NT2/D1 (cell line): ENCODE measurements around the gene ING4.

ENCODE experiments used
- DNase-seq: peaks from one replicate; pipeline ENCODE4 v3.0.0-alpha.2; 2011; ENCODE audit warnings: low read depth, low spot score
- H3K27me3 ChIP-seq: 2 replicates; pipeline ENCODE4 v1.6.0; 2011; ENCODE audit warnings: mild to moderate bottlenecking; ENCODE audit not compliant: insufficient read length, insufficient read depth
- H3K36me3 ChIP-seq: 2 replicates; pipeline ENCODE4 v1.6.1; 2011; ENCODE audit warnings: mild to moderate bottlenecking, low read length, mixed read lengths; ENCODE audit not compliant: insufficient read depth, insufficient read length
- H3K4me1 ChIP-seq: 2 replicates; pipeline ENCODE4 v1.5.1; 2011; ENCODE audit not compliant: insufficient read depth, insufficient read length
- H3K4me3 ChIP-seq: 2 replicates; pipeline ENCODE4 v1.5.1; 2011; ENCODE audit warnings: low read depth; ENCODE audit not compliant: insufficient read length
- H3K9ac ChIP-seq: 2 replicates; pipeline ENCODE4 v1.6.0; 2011; ENCODE audit warnings: low read depth; ENCODE audit not compliant: insufficient read length
- H3K9me3 ChIP-seq: 2 replicates; pipeline ENCODE4 v1.5.1; 2011; ENCODE audit warnings: mild to moderate bottlenecking, low read length; ENCODE audit not compliant: insufficient read depth
- SUZ12 ChIP-seq: IDR thresholded peaks from 2 replicates; pipeline ENCODE4 v1.6.1; 2011; ENCODE audit not compliant: insufficient read length, insufficient read depth; ENCODE audit errors: extremely low read depth
- YY1 ChIP-seq: IDR thresholded peaks from 2 replicates; pipeline ENCODE4 v1.6.1; 2011; ENCODE audit not compliant: insufficient read length, insufficient read depth
- ZNF274 ChIP-seq: IDR thresholded peaks from 2 replicates; pipeline ENCODE4 v1.6.1; 2011; ENCODE audit warnings: mild to moderate bottlenecking, low read depth, low read length

The ING4 gene

DNA sequence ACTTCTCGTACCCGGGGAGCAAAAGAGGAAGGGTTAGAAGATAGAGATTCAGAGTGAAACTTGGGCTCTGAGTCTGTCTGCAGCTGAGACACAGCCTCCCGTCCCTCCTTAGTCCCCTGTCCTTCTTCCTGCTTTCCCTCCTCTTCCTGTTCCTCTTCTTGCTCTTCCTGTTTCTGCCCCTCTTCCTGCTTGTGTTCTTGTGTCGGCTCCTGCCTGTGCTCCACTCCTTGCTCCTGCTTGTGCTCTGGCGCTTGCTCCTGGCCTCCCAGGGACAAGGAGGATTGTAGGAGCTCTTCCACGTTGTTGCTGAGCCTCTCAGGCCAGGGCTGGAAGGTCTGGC lies 18.7 kb downstream of the ING4 start:
- TF ChIP-seq YY1 (no peak), SUZ12 (no peak), ZNF274 (peak; percentile 75)
- Histone ChIP-seq H3K4me1 (peaks cover 6% of the 10 kb centered on the region), H3K9ac (no peak overlapping the region), H3K27me3 (peaks cover 8% of the 10 kb centered on the region), H3K4me3 (no peak overlapping the region), H3K36me3 (peaks cover 15% of the 10 kb centered on the region), H3K9me3 (peaks cover 31% of the 10 kb centered on the region)
- DNase-seq, result no peak

DNA sequence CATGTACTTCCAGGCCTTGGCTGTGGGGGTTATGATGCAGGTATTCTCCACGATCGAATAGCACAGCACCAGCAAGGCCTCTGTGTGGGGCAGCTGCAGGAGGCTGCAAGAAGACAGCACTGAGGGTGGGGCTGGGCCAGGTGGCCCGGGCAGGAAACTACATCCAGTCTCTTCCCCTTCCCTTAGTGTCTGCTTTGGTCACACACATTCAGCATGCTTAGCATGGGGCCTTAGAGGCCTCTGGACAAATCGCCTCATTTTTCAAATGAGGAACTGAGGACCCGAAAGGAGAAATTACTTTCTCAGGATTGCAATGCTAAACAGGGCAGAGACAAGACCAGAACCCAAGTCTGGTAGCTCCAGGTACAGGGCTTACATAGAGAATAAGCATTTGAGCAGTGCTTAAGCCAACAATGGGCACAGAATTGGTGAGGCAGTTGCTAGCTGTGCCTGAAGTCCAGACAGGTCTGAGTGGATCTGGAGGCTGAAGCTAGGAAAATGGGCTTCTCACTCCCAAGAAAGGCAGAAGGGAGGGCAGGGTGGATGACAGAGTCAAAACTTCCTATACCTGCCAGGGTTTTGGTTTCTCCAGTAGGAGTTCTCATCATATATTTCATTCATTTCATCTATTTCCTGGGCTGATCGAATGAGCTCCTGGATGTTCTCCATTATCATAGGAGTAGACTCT lies 19.2 kb downstream of the ING4 start:
- no peak overlapping the region for H3K9ac ChIP-seq

DNA sequence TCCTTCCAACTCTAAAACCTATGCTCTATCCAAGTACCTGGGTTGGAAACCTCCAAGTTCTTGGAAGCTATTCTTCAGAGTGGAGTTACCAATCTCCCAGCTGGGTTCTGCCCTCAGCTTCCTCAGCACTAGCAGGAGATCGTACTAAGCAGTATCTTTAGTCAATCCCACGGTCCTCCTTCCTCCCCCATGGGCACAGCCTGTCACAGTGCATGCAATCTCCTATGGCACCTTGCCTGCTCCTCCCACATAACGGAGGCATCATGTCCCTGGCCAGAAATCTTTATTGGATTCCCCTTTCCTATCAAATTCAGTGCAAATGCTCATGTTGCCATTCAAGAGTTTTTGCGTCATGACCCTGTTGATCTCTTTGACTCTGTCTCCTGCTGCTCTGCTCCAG lies 21.8 kb downstream of the ING4 start:
- TF ChIP-seq SUZ12 (no peak), ZNF274 (no peak), YY1 (no peak)
- Histone ChIP-seq H3K4me3 (no peak overlapping the region), H3K36me3 (no peaks in the 10 kb centered on the region), H3K9me3 (peaks cover 31% of the 10 kb centered on the region), H3K4me1 (peaks cover 8% of the 10 kb centered on the region), H3K9ac (no peak overlapping the region), H3K27me3 (peaks cover 7% of the 10 kb centered on the region)
- no peak for DNase-seq

More for the DNA sequence above, 19.2 kb downstream of the ING4 start:
- Histone ChIP-seq H3K27me3 (peaks cover 13% of the 10 kb centered on the region), H3K9me3 (peaks cover 31% of the 10 kb centered on the region), H3K4me1 (peaks cover 6% of the 10 kb centered on the region), H3K36me3 (peaks cover 14% of the 10 kb centered on the region), H3K4me3 (no peak overlapping the region)
- peak; percentile 89 for TF ChIP-seq ZNF274
- TF ChIP-seq SUZ12, result no peak
- DNase-seq, result no peak

DNA sequence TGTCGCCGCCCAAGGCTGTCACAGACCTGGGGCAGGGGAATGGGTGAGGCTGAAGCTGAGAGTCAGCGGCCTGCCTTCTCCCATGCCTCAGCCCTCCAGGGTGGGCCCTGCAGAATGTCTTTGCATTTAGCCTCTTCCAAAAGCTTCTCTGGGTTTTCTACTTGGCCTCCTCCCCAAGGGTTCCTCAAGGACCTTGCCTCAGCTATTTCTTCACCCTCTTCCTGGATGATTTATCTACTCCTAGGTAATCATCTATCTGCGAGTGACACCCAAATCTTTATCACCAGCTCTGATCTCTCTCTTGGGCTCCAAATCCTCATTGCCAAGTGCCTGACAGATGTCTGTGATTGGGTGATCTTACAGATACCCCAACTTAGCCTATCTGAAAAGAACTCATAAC lies 22.4 kb downstream of the ING4 start:
- Histone ChIP-seq H3K27me3 (peaks cover 7% of the 10 kb centered on the region), H3K36me3 (no peaks in the 10 kb centered on the region), H3K9me3 (peaks cover 31% of the 10 kb centered on the region), H3K4me1 (peaks cover 13% of the 10 kb centered on the region), H3K4me3 (no peak overlapping the region), H3K9ac (no peak overlapping the region)
- DNase-seq, result no peak
- TF ChIP-seq ZNF274, result no peak
- no peak for TF ChIP-seq SUZ12
- no peak for TF ChIP-seq YY1

DNA sequence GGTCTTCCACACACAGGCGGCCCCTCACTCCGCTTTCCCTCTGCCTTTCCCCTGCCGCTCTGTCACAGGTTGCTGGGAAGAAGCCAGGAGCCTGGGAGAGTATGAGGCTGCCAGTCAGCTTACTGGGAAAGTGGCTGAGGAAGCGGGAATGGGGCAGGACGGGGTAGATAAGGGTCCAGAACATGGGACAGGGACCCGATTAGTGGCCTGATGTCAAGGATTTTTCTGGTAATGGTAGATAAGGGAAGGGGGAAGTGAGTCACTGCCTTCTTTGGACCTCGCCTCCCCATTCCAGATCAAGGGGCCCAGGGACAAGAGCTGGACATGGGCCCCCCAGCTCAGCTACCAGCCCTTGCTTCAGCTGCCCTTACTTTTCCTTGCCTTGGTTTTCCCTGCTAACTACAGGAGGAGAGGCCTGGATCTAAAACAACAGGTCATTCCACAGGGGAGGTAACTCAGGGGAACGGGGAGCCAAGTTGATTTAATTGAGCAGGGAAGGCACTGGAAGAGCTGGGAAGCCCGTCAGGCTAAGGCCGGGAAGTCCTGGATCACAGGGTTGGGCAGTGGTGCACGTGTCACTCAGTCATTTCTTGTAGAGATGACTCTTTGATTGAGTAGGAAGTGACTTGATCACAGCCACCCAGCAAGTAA lies 23.6 kb downstream of the ING4 start:
- Histone ChIP-seq H3K4me3 (no peak overlapping the region), H3K36me3 (no peaks in the 10 kb centered on the region), H3K4me1 (peaks cover 19% of the 10 kb centered on the region), H3K9me3 (peaks cover 21% of the 10 kb centered on the region), H3K9ac (no peak overlapping the region), H3K27me3 (peaks cover 7% of the 10 kb centered on the region)
- TF ChIP-seq SUZ12, result no peak
- TF ChIP-seq YY1, result no peak
- no peak for TF ChIP-seq ZNF274
- DNase-seq, result no peak

DNA sequence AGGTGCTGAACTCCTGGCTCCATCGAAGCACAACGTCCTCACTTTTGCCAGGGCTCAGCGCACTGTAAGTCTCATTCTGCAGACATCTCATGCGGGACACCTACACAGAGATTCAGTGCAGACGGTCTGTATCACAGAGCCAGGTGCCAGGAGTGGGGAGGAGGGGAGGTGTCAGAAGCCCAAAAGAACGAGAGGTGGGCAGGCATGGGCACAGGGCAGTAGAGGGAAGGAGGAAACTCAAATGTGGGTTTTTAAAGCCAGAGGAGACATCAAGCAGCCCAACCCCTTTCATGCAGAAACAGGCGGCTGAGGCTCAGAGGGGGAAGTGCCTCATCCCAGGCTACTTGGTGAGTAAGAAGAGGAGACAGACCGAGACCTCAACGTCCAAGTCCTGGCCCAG lies 24.6 kb downstream of the ING4 start:
- DNase-seq, result no peak
- no peak overlapping the region for H3K4me3 ChIP-seq
- H3K9me3 ChIP-seq, result peaks cover 11% of the 10 kb centered on the region
- H3K9ac ChIP-seq, result no peak overlapping the region
- H3K4me1 ChIP-seq, result peaks cover 19% of the 10 kb centered on the region
- peaks cover 7% of the 10 kb centered on the region for H3K27me3 ChIP-seq
- TF ChIP-seq YY1, result no peak
- no peaks in the 10 kb centered on the region for H3K36me3 ChIP-seq

DNA sequence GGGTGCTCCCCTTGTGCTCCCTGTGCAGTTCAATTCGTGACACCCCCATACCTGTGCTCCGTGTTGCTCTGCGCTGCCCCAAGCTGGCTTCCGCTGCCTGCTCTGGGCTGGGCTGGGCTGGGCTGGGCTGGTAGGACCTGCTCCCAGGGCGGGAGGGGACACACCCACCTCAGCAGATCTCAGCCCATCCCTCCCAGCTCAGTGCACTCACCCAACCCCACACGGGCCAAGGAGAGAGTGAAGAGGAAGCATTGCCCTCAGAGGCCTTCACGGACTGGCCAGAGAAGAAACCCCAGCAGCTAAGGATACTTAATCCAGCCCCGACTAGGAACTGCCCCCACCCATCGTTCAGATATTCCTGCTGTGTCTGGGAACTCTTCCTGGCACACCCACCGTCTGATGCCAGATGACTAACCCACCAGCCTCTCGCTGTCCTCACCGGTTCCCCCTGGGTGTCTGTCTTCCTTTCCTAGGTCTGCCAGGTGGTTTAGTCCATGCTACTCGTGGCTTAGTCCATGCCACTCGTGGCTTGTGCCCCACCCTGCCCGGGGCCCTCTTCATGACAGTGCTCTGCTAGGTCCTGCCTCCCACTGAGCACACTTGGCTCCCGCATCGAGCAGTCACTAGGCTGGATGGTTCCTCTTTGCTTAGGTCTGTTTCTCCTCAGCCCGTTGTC lies 26.9 kb downstream of the ING4 start, which contains the start of gene LPAR5:
Gene LPAR5 (minus strand): TSS at position 104 of the 676 bp plus-strand sequence. CDS start 14,711 bp downstream, outside the sequence.
- Histone ChIP-seq H3K4me1 (peaks cover 32% of the 10 kb centered on the region), H3K9me3 (no peaks in the 10 kb centered on the region; the same call in 1 of the 2 replicates), H3K27me3 (peaks cover 7% of the 10 kb centered on the region), H3K36me3 (no peaks in the 10 kb centered on the region), H3K9ac (peak within 1 kb of the TSS; percentile 13), H3K4me3 (no peak within 1 kb of the TSS)
- DNase-seq, result no peak
- no peak for TF ChIP-seq YY1
- TF ChIP-seq SUZ12, result no peak
- no peak for TF ChIP-seq ZNF274
